Memory B cell (primary cell): ENCODE results near the gene TBC1D19.
"Not testable (repeated sequence)": the region's sequence is repeated elsewhere in the genome, so short reads cannot be mapped to it uniquely, and the experiment has no call there.

ENCODE experiments used
- ATAC-seq: fragments of 150-1000 bp; cut with Tn5 transposase; 2 replicates; pipeline ENCODE4 v1.10.0; 2021; ENCODE audit warnings: low read depth, mild to moderate bottlenecking, moderate library complexity
- DNase-seq, 2 donors: peaks; one replicate each; pipeline ENCODE4 v3.0.0; 2022; ENCODE audit warnings: low spot score in 2 of 2
- H3K27ac Mint-ChIP-seq: one replicate; pipeline ENCODE4 v1.8.0; 2022; ENCODE audit warnings: mild to moderate bottlenecking, moderate library complexity, mixed read lengths
- H3K27me3 Mint-ChIP-seq: one replicate; pipeline ENCODE4 v1.8.0; 2022; ENCODE audit warnings: mixed read lengths
- H3K36me3 Mint-ChIP-seq: one replicate; pipeline ENCODE4 v1.8.0; 2022; ENCODE audit warnings: mild to moderate bottlenecking, mixed read lengths
- H3K4me1 Mint-ChIP-seq: one replicate; pipeline ENCODE4 v1.8.0; 2022; ENCODE audit warnings: mixed read lengths
- H3K4me3 Mint-ChIP-seq: one replicate; pipeline ENCODE4 v1.8.0; 2022; ENCODE audit warnings: mild to moderate bottlenecking, moderate library complexity, mixed read lengths
- H3K9me3 Mint-ChIP-seq: one replicate; pipeline ENCODE4 v1.8.0; 2022; ENCODE audit warnings: mixed read lengths

Gene TBC1D19

GRCh38 chr4:26613237-26613636 lies 29.4 kb downstream of the TBC1D19 start:
- Mint-ChIP-seq H3K36me3 (peaks cover 19% of the 10 kb centered on the region), H3K9me3 (peaks cover 6% of the 10 kb centered on the region), H3K4me1 (peaks cover 13% of the 10 kb centered on the region), H3K27me3 (no peaks in the 10 kb centered on the region), H3K27ac (no peak overlapping the region), H3K4me3 (no peak overlapping the region)
- DNase-seq (no peak), ATAC-seq (no peak)

- DNase-seq (no peak), ATAC-seq (no peak)
- peaks cover 6% of the 10 kb centered on the region for H3K9me3 Mint-ChIP-seq
- no peaks in the 10 kb centered on the region for H3K27me3 Mint-ChIP-seq
- peaks cover 19% of the 10 kb centered on the region for H3K36me3 Mint-ChIP-seq
- no peak overlapping the region for H3K27ac Mint-ChIP-seq
- no peak overlapping the region for H3K4me3 Mint-ChIP-seq
- H3K4me1 Mint-ChIP-seq = peaks cover 12% of the 10 kb centered on the region
Observed at GRCh38 chr4:26613735-26614134, 29.9 kb downstream of the TBC1D19 start.

DNA sequence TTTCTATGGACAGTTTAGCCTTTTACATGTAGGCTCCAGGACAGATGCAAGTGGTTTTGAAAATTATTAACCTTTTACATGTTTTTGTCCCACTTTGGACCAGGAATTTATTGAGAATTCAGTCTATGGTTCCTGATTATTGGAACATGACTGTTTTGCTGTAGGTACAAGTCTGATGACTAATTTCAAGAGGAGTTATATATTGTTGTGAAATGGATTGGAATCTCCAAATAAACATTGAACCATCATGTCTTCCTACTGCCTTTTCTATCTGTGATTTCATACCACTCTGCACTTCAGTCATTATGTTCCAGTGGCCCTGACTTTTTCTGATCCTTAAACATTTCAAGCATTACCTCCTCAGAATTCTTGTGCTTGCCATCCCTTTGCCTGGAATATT lies 35.9 kb downstream of the TBC1D19 start:
- Mint-ChIP-seq H3K27ac (no peak overlapping the region), H3K4me1 (peaks cover 7% of the 10 kb centered on the region), H3K9me3 (peaks cover 3% of the 10 kb centered on the region), H3K36me3 (peaks cover 18% of the 10 kb centered on the region), H3K4me3 (no peak overlapping the region), H3K27me3 (no peaks in the 10 kb centered on the region)
- DNase-seq (no peak), ATAC-seq (no peak)

DNA sequence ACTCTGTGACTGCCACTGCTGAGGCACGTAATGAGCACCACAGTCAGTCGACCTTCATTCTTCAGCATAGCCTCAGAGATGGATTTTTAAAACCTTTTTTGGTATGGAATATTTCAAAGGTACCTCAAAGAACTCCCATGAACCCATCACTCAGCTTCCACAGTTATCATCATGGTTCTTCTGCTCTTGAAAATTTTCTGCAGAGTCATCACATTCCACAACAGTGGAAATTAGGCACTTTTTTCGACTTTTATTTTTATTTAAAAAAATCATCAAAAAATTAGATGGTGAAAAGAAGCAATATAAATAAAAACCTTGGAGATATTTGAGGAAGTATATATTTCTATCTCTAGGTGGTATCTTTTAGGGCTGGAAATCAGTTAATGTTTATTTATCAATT lies 37.5 kb downstream of the TBC1D19 start:
- Mint-ChIP-seq H3K4me3 (no peak overlapping the region), H3K36me3 (peaks cover 13% of the 10 kb centered on the region), H3K9me3 (peaks cover 3% of the 10 kb centered on the region), H3K4me1 (peaks cover 7% of the 10 kb centered on the region), H3K27ac (no peak overlapping the region), H3K27me3 (no peaks in the 10 kb centered on the region)
- no peak for ATAC-seq
- DNase-seq = no peak

DNA sequence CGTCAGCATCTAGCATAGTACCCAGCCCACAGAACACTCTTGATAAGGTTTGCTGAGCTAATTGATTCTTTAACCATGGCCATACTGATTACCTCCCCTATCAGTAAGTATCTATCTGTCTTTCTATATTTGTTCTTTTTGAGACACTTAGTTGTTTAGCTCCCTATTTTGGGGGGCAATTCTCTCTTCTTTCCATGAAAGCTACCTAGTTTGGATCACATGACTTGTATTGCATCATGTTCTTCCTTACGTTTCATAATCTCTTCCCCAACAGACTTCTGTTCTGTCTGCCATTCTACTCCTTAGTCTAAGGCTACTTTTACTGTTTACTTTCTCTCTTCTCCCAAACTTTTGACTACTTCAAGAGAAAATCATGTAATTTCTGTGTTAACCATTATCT lies 39.0 kb downstream of the TBC1D19 start:
- Mint-ChIP-seq H3K27me3 (no peaks in the 10 kb centered on the region), H3K9me3 (peaks cover 3% of the 10 kb centered on the region), H3K4me3 (no peak overlapping the region), H3K27ac (peak overlapping the region; percentile 26), H3K36me3 (peaks cover 13% of the 10 kb centered on the region), H3K4me1 (peaks cover 7% of the 10 kb centered on the region)
- ATAC-seq (no peak), DNase-seq (no peak)

DNA sequence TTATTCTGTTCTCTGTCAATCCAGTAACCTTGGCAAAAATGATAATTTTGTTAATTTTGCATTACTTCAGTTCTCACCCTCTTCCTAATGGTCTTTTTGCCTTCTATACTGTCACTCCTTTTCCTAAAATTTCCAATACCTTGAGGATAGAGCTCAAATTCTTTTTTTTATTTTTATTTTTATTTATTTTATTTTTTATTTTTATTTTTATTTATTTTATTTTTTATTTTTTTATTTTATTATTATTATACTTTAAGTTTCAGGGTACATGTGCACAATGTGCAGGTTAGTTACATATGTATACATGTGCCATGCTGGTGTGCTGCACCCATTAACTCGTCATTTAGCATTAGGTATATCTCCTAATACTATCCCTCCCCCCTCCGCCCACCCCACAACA lies 42.8 kb downstream of the TBC1D19 start:
- H3K4me1 Mint-ChIP-seq, DNase-seq, H3K27me3 Mint-ChIP-seq, H3K9me3 Mint-ChIP-seq, H3K4me3 Mint-ChIP-seq, ATAC-seq, H3K27ac Mint-ChIP-seq, H3K36me3 Mint-ChIP-seq: not testable (repeated sequence)

GRCh38 chr4:26632916-26633315 lies 49.0 kb downstream of the TBC1D19 start:
- Mint-ChIP-seq H3K36me3 (peaks cover 17% of the 10 kb centered on the region), H3K4me3 (no peak overlapping the region), H3K27ac (no peak overlapping the region), H3K4me1 (no peaks in the 10 kb centered on the region), H3K9me3 (peaks cover 2% of the 10 kb centered on the region), H3K27me3 (no peaks in the 10 kb centered on the region)
- ATAC-seq (no peak), DNase-seq (no peak)

DNA sequence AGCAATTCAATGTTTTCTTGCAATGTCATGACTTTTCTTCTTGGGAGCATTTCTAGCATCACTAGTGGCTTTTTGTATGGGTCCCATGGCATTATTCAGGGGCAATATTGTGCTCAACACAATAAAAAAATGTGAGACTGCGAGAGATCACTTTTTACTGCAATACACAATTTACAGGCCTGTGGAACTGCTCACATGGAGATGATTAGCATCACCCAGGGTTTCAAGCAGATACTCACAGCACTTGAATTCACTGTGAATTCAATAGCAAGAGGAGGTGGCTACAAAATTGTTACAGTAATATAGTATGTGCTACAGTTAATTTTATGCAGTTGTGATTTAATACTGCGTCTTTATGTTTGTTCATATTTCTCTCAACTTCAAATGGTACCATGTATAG lies 50.4 kb downstream of the TBC1D19 start:
- Mint-ChIP-seq H3K27ac (no peak overlapping the region), H3K36me3 (peaks cover 13% of the 10 kb centered on the region), H3K4me1 (no peaks in the 10 kb centered on the region), H3K4me3 (no peak overlapping the region), H3K9me3 (no peaks in the 10 kb centered on the region), H3K27me3 (no peaks in the 10 kb centered on the region)
- no peak for ATAC-seq
- DNase-seq = no peak

GRCh38 chr4:26636458-26636857 lies 52.6 kb downstream of the TBC1D19 start:
- no peak for DNase-seq

GRCh38 chr4:26640639-26641038 lies 56.8 kb downstream of the TBC1D19 start:
- not testable (repeated sequence) for H3K27me3 Mint-ChIP-seq, H3K4me3 Mint-ChIP-seq, H3K9me3 Mint-ChIP-seq, H3K27ac Mint-ChIP-seq, H3K4me1 Mint-ChIP-seq, DNase-seq, ATAC-seq
- peaks cover 18% of the 10 kb centered on the region for H3K36me3 Mint-ChIP-seq

More at GRCh38 chr4:26636458-26636857, 52.6 kb downstream of the TBC1D19 start:
- Mint-ChIP-seq H3K27me3 (no peaks in the 10 kb centered on the region), H3K27ac (no peak overlapping the region), H3K9me3 (peaks cover 2% of the 10 kb centered on the region), H3K4me3 (no peak overlapping the region), H3K4me1 (no peaks in the 10 kb centered on the region), H3K36me3 (peaks cover 19% of the 10 kb centered on the region)
- no peak for ATAC-seq

GRCh38 chr4:26647523-26648224 lies 63.8 kb downstream of the TBC1D19 start:
- Mint-ChIP-seq H3K9me3 (peaks cover 5% of the 10 kb centered on the region), H3K27me3 (no peaks in the 10 kb centered on the region), H3K4me1 (no peaks in the 10 kb centered on the region), H3K36me3 (peaks cover 12% of the 10 kb centered on the region), H3K4me3 (no peak overlapping the region), H3K27ac (no peak overlapping the region)
- ATAC-seq (no peak), DNase-seq (no peak)

DNA sequence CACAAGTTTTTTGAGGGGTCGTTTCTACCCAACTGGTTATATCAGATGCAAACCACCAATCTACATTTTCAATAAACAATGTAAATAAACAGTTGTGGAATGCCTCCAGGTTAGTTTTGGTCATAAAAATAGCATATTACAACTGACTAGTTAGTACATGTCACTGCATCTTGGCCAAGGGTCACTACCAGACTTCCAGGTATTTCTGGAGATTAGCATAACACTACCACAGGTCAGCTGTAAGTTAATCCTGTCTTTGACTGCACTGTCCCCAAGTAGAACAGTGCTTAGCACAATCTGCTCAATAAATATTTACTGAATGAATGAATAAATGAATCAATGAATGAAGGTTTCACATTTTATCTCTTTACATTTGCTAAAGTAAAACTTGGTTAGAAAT lies 64.4 kb downstream of the TBC1D19 start:
- H3K4me1 Mint-ChIP-seq = no peaks in the 10 kb centered on the region
- peaks cover 18% of the 10 kb centered on the region for H3K36me3 Mint-ChIP-seq
- ATAC-seq = no peak
- peaks cover 5% of the 10 kb centered on the region for H3K9me3 Mint-ChIP-seq
- H3K27ac Mint-ChIP-seq = no peak overlapping the region
- no peak for DNase-seq
- no peaks in the 10 kb centered on the region for H3K27me3 Mint-ChIP-seq
- H3K4me3 Mint-ChIP-seq = no peak overlapping the region

GRCh38 chr4:26660261-26660660 lies 76.4 kb downstream of the TBC1D19 start:
- DNase-seq = no peak
- Mint-ChIP-seq H3K4me3 (no peak overlapping the region), H3K27ac (no peak overlapping the region), H3K27me3 (no peaks in the 10 kb centered on the region), H3K9me3 (peaks cover 3% of the 10 kb centered on the region), H3K4me1 (no peaks in the 10 kb centered on the region), H3K36me3 (peaks cover 32% of the 10 kb centered on the region)
- ATAC-seq = no peak

GRCh38 chr4:26663888-26664287 lies 80.0 kb downstream of the TBC1D19 start:
- ATAC-seq (no peak), DNase-seq (no peak)
- Mint-ChIP-seq H3K27me3 (no peaks in the 10 kb centered on the region), H3K27ac (no peak overlapping the region), H3K4me3 (no peak overlapping the region), H3K9me3 (no peaks in the 10 kb centered on the region), H3K4me1 (no peaks in the 10 kb centered on the region), H3K36me3 (peaks cover 16% of the 10 kb centered on the region)

- Mint-ChIP-seq H3K4me3 (no peak overlapping the region), H3K36me3 (peaks cover 7% of the 10 kb centered on the region), H3K4me1 (no peaks in the 10 kb centered on the region), H3K9me3 (peaks cover under 1% of the 10 kb centered on the region), H3K27me3 (no peaks in the 10 kb centered on the region), H3K27ac (no peak overlapping the region)
- no peak for ATAC-seq
- DNase-seq = no peak
Observed at GRCh38 chr4:26670903-26671537, 87.1 kb downstream of the TBC1D19 start.
